NCI-H1105 (cell line): ENCODE results near the gene OR2V1.
"Not testable (repeated sequence)": the region's sequence is repeated elsewhere in the genome, so short reads cannot be mapped to it uniquely, and the experiment has no call there.

ENCODE experiments used
- DNase-seq: peaks from one replicate; lab custom pipeline; 2025; lab: John Stamatoyannopoulos, UW

OR2V1 gene

GRCh38 chr5:181130832-181131496, at the start of gene OR2V1:
OR2V1 (minus strand) TSS chr5:181131169; CDS start chr5:181125304, 5,865 bp downstream.
- no peak for DNase-seq

GRCh38 chr5:181177559-181177958, 46.6 kb upstream of the OR2V1 start:
- not testable (repeated sequence) for DNase-seq

- DNase-seq = no peak
Observed at GRCh38 chr5:181176254-181176952, 45.4 kb upstream of the OR2V1 start.

GRCh38 chr5:181173420-181174342, 42.7 kb upstream of the OR2V1 start:
- DNase-seq = no peak

GRCh38 chr5:181173027-181173419, 42.1 kb upstream of the OR2V1 start:
- DNase-seq = no peak

- no peak for DNase-seq
Observed at GRCh38 chr5:181171782-181172181, 40.8 kb upstream of the OR2V1 start.

GRCh38 chr5:181170996-181171395, 40.0 kb upstream of the OR2V1 start:
- DNase-seq = no peak

GRCh38 chr5:181170237-181170825, 39.4 kb upstream of the OR2V1 start:
- no peak for DNase-seq

- not testable (repeated sequence) for DNase-seq
Observed at GRCh38 chr5:181169459-181170236, 38.7 kb upstream of the OR2V1 start.

GRCh38 chr5:181168595-181169118, 37.7 kb upstream of the OR2V1 start:
- no peak for DNase-seq

GRCh38 chr5:181167814-181168488, 37.0 kb upstream of the OR2V1 start:
- DNase-seq = no peak

GRCh38 chr5:181166812-181167733, 36.1 kb upstream of the OR2V1 start:
- no peak for DNase-seq

GRCh38 chr5:181164076-181164952, 33.3 kb upstream of the OR2V1 start:
- DNase-seq = no peak

GRCh38 chr5:181163487-181164075, 32.6 kb upstream of the OR2V1 start:
- no peak for DNase-seq

- no peak for DNase-seq
Observed at GRCh38 chr5:181161534-181162175, 30.7 kb upstream of the OR2V1 start.

GRCh38 chr5:181160755-181161533, 30.0 kb upstream of the OR2V1 start:
- not testable (repeated sequence) for DNase-seq
